ENCODE measurements around the gene BUB1.

DNA sequence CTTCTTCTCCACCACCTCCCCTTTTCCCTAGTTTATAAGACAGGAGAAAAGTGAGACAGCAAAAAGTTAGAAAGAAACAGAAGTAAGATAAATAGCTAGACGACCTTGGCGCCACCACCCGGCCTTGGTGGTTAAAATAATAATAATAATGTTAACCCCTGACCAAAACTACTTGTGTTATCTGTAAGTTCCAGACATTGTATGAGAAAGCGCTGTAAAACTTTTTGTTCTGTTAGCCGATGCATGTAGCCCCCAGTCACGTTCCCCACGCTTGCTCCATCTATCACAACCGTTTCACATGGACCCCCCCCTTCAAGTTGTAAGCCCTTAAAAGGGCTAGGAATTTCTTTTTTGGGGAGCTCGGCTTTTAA, 1.5 kb upstream of the BUB1 start:
- TF ChIP-seq, protein P1, sequence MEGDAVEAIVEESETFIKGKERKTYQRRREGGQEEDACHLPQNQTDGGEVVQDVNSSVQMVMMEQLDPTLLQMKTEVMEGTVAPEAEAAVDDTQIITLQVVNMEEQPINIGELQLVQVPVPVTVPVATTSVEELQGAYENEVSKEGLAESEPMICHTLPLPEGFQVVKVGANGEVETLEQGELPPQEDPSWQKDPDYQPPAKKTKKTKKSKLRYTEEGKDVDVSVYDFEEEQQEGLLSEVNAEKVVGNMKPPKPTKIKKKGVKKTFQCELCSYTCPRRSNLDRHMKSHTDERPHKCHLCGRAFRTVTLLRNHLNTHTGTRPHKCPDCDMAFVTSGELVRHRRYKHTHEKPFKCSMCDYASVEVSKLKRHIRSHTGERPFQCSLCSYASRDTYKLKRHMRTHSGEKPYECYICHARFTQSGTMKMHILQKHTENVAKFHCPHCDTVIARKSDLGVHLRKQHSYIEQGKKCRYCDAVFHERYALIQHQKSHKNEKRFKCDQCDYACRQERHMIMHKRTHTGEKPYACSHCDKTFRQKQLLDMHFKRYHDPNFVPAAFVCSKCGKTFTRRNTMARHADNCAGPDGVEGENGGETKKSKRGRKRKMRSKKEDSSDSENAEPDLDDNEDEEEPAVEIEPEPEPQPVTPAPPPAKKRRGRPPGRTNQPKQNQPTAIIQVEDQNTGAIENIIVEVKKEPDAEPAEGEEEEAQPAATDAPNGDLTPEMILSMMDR (IDR thresholded peaks at IDR 0.05), result no peak
- TF ChIP-seq POLR2A (IDR thresholded peaks at IDR 0.05), result no peak
